ENCODE results near the gene FILIP1L. TPM values are rescaled to one million over a fixed set of nuclear protein-coding genes. Genes with fewer than 3 reads are reported as not detected.

The FILIP1L gene
- total RNA-seq, 2 donors from 2014 or later: 97.0 to 112 TPM

- peak overlapping the region; percentile 93 for H3K27ac ChIP-seq
- DNase-seq (ENCODE audit: low spot score): no peak
- no peaks in the 10 kb centered on the region for H3K9me3 ChIP-seq
- H3K27me3 ChIP-seq: no peaks in the 10 kb centered on the region
- no peaks in the 10 kb centered on the region for H3K36me3 ChIP-seq
- no peak for TF ChIP-seq CTCF (IDR thresholded peaks at IDR 0.05)
- peaks cover 0 to 55% of the 10 kb centered on the region in 2 donors for H3K4me1 ChIP-seq
- no peak overlapping the region for H3K4me3 ChIP-seq
These were observed 235.0 kb downstream of the FILIP1L start for GRCh38 chr3:99879275-99879674.

- TF ChIP-seq CTCF (IDR thresholded peaks at IDR 0.05): no peak
- Histone ChIP-seq H3K36me3 (no peaks in the 10 kb centered on the region), H3K4me3 (no peak overlapping the region), H3K27me3 (no peaks in the 10 kb centered on the region), H3K27ac (peak overlapping the region; percentile 93), H3K4me1 (peaks cover 0 to 52% of the 10 kb centered on the region in 2 donors), H3K9me3 (no peaks in the 10 kb centered on the region)
- no peak for DNase-seq (ENCODE audit: low spot score)
These were observed 236.3 kb downstream of the FILIP1L start for GRCh38 chr3:99878005-99878404.

GRCh38 chr3:99877031-99877579, 237.2 kb downstream of the FILIP1L start:
- Histone ChIP-seq H3K4me1 (peaks cover 0 to 52% of the 10 kb centered on the region in 2 donors), H3K27me3 (no peaks in the 10 kb centered on the region), H3K4me3 (peak overlapping the region; percentile 70 to 83), H3K9me3 (no peaks in the 10 kb centered on the region), H3K36me3 (peaks cover 4% of the 10 kb centered on the region), H3K27ac (peak overlapping the region; percentile 93)
- TF ChIP-seq CTCF (IDR thresholded peaks at IDR 0.05): no peak
- no peak for DNase-seq (ENCODE audit: low spot score)

GRCh38 chr3:99875929-99876841, 238.1 kb downstream of the FILIP1L start:
- Histone ChIP-seq H3K36me3 (peaks cover 4% of the 10 kb centered on the region), H3K27ac (peak overlapping the region; percentile 93), H3K4me1 (peaks cover 0 to 52% of the 10 kb centered on the region in 2 donors), H3K9me3 (no peaks in the 10 kb centered on the region), H3K27me3 (no peaks in the 10 kb centered on the region), H3K4me3 (peak overlapping the region; percentile 70 to 83)
- peak; percentile 85 for DNase-seq (ENCODE audit: low spot score)
- no peak for TF ChIP-seq CTCF (IDR thresholded peaks at IDR 0.05)

GRCh38 chr3:99875581-99875928, 238.7 kb downstream of the FILIP1L start:
- Histone ChIP-seq H3K27me3 (no peaks in the 10 kb centered on the region), H3K36me3 (peaks cover 4% of the 10 kb centered on the region), H3K9me3 (no peaks in the 10 kb centered on the region), H3K4me3 (peak overlapping the region; percentile 70 to 83), H3K4me1 (peaks cover 0 to 52% of the 10 kb centered on the region in 2 donors), H3K27ac (peak overlapping the region; percentile 93)
- DNase-seq (ENCODE audit: low spot score): no peak
- TF ChIP-seq CTCF (IDR thresholded peaks at IDR 0.05): no peak

Measured in right atrium auricular region (tissue), 2 donors.